GM19463 (cell line): ENCODE measurements around the gene IL3.
A peak's percentile ranks its signal among the peaks of the same experiment; 100 is the strongest.

Experiments
- ATAC-seq: cut with Tn5 transposase; IDR thresholded peaks from one replicate; pipeline ENCODE4 v1.9.1; 2021; ENCODE audit warnings: mild to moderate bottlenecking, moderate library complexity; ENCODE audit not compliant: unreplicated experiment

IL3 gene, protein sequence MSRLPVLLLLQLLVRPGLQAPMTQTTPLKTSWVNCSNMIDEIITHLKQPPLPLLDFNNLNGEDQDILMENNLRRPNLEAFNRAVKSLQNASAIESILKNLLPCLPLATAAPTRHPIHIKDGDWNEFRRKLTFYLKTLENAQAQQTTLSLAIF

DNA sequence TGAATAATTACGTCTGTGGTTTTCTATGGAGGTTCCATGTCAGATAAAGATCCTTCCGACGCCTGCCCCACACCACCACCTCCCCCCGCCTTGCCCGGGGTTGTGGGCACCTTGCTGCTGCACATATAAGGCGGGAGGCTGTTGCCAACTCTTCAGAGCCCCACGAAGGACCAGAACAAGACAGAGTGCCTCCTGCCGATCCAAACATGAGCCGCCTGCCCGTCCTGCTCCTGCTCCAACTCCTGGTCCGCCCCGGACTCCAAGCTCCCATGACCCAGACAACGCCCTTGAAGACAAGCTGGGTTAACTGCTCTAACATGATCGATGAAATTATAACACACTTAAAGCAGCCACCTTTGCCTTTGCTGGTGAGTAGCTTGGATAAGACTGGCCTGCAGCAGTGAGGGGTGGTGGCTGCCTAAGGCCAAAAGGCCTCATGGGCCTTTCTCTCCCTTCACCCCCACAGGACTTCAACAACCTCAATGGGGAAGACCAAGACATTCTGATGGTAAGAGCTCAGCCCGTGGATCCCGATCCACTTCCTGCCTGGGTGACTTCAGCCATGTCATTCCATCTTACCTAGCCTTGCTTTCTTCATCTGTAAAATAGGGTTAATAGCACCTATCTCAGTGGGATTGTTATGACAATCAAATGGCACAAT, at the start of gene IL3:
Gene IL3 (plus strand): TSS at position 155 of the 661 bp plus-strand sequence. CDS start 52 bp downstream, at position 207.
- ATAC-seq = no peak

GRCh38 chr5:132010989-132011621, 49.4 kb upstream of the IL3 start:
- ATAC-seq = no peak

DNA sequence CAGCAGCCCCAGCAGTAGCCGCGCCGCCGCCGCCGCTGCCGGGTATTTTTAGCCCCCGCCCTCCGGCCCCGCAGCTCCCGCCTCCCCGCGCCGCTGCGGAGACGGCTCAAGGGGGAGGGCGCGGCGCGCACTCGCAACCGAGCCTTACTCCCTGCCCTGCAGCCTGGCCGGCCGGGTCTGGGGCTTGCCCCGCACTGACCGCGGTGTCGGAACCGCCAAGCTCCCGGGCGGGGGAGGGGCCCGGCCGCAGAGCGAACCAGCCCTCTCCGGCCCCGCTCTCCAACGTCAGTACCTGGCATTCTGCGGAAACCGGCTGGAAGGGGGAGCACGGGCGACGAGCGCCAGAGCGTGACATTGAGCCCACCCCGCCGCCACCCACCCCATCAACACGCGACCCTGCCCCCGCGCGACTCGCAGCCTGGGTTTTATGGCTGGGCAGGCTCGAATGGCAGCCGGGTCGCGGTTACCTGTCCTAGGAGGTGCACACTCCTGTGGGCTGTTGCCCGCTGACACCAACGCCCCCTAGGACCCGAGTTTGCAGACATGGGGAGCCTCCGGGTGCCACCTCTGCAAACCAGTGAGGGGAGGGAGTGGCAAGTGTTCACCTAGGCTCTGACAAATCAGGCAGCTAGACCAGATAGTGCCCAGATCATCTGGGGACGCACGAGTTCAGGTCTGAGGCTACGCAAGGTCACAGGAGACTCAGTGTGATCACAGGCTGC, 48.7 kb upstream of the IL3 start, which contains the start of gene ACSL6:
Gene ACSL6 (minus strand): TSS at position 37 of the 722 bp plus-strand sequence. CDS start 105 bp downstream, outside the sequence.
- ATAC-seq = no peak

DNA sequence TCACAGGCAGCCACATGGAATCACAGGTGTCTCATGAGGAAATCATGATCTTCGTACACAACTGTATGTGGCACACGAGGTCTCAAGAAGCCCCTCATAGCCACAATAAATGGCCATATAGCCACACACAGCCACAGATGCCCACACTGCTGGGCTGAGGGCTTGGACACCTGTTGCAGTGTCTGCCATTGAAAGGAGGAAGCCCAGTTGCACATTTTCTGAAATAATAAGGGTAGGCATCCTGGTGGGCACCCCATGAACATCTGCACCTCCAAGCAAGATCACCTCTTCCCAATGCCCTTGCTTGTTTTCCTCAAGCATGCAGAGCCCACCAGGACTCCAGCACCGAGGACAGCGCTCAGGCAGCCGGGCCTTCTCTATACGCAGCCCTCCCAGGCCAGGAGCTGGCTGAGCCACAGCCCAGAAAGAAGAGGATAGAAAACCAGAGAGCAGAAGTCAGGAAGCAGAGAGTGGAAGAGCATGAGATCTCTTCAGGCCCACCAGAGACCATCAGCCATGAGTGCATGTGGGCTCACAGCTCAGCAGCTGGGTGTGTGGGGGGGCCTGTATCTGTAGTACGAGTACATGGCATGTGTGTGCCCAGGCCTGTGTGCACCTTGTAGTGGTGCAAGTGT, 48.0 kb upstream of the IL3 start:
- no peak for ATAC-seq

DNA sequence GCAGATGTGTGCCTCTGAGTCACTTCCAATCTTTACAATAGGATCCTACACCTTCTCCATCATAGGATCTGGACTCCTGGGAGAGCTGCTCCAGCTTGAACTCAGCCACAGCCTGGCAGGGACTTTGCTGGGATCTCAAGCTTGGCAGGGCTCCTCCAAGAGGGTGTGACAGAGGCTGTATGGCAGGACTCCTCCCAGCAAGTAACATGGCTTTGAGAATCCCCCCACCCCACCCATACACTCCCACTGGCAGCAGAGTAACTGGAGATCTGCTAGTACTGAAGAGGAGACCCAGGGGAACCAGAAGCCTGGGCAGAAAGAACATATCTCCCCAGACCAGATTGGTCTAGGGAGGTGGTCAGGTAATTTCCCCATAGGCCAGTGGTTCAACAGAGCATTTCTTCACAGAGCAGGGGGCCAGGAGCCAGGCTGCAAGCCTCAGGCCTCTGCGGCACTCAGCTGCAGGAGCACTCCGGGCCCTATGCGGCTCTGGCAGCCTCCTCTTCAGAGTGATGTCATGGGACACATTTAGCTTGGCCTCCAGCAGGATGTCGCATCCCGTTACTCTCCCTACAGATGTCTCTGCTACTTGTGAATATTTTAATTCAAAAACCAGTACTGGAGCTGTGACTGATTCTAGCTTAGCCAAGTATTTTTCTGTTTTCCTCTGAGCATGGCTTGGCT, 47.3 kb upstream of the IL3 start:
- ATAC-seq = no peak

- no peak for ATAC-seq
These were observed 46.7 kb upstream of the IL3 start for GRCh38 chr5:132013711-132014110.

DNA sequence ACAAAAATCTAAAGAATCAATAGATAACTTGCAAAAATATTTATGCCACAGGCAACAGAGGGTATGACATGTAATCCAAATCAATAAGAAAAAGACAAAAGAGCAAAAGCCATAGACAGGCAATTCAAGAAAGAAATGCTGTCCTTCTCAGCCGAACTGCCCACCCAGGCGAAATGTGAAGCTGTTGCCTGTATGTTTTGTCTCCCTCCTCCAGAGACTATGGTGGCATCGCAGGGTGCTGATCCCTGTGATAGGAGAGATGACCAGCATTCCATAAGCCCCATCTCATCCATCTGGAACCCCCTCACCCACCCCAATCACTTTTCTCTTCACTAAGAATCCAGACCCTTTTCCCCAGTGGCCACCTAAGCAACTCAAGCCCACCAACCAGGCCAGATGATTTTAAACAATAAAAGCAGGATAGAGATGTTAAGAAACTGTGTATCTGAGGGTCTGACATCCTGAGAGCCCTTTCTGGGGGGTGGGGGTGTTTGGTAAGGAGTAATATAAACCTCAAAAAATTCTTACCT, 43.7 kb upstream of the IL3 start:
- ATAC-seq = no peak

DNA sequence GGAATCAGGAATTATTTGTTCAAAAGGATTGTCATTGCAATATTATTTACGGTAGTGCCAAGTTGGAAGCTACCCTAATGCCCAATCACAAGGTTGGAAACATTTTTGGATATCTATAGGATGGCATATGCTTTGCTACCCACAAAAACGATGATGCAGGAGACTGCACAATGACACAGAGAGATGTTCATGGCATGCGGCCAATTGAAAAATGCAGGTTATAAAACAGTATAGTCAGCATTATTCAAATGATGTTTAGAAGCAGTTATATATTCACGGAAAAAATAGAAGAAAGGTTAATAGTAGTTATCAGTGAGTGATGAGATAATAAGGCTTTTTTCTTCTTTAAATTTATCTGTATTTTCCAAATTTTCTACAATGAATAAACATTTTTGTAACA, 43.1 kb upstream of the IL3 start:
- no peak for ATAC-seq

GRCh38 chr5:132017738-132018625, 42.5 kb upstream of the IL3 start:
- no peak for ATAC-seq

DNA sequence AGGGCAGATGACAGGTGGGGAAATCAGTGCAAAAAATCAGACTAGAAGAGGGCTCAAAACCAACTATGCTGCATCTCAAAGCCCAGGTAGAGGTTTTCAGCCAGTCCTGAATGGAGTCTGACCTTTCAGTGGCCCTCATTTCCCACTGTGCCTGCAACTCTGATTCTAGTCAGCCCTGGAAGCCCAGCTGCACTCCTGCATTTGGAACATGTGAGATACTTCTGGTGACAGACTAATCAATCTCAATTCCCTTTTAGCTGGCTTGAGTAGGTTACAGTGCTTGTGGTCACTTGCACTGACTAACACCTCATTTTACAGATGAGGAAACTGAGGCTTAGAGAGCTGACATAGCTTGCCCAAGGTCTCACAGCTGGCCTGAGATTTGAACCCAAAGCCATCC, 41.1 kb upstream of the IL3 start:
- ATAC-seq = no peak

GRCh38 chr5:132019857-132020555, 40.4 kb upstream of the IL3 start:
- ATAC-seq = peak; percentile 97

DNA sequence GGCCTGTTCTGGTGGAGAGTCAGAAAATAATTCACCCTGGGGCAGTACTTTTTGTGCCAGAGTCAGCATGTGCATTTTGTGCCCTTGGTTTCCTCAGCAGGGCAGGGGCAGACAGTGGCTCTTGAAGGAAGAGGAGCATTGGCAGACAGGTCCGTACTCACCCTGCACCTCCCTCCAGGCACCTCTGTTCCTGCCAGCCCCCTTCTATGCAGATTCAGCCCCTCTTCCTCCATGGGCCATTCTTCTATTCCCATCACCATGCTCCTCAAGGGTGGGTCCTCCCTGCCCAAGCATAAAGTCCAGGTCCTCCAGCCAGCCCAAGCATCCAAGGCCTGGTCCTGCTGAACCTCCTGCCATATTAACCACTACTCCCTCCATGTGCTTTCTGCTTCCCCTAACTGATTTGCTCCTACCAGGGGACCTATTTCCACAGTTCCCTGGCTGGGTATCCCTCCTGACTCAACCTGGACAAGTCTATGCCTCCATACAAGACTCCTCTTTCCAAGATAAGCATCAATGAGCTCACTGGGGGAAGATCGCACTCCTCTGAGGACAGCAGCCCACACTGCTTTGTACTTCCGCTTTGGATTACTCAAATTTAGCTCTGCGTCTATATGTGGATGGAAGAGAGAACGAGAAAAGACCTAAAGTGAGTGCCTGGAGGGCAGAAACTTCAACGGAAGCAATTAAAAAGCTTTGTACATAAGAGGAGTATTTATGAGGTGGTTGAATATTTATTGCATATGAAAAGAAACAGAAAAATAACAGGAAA, 39.7 kb upstream of the IL3 start:
- peak; percentile 12 for ATAC-seq

DNA sequence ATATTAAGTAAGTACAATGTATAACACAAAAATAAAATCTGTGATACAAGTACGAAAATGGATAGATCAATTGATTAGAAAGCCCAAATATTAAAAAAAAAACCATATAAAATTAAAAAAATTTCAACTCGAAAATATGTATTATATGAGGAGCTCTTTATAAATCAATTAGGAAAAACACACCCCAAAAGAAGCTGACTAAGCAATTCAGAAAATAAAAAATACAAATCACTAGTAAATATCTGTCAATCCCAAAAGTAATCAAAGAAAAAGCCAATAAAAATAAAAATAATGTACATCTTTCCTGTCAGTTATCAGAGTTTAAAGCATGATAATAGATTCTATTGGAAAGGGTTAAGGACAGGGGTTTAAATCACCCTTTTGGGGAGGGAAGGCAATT, 38.8 kb upstream of the IL3 start:
- no peak for ATAC-seq

DNA sequence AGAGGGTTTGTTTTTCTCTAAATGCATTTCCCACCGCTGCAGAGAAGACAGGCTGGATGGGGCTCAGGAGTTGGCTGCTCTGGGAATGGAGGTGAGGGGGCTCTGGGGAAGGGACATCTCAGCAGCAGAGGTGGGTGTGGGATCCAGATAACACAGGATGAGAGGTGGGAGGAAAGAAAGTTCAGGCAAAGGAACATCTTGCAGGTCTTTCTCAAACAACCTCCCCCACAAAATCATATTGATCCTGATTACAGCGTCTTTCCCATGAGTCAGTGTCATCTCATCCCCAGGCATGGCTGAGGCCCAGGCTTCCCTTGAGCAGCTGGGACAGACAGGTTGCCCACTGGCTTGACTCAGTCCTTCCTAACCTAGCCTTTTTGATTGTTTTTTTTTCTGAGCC, 37.7 kb upstream of the IL3 start:
- no peak for ATAC-seq

DNA sequence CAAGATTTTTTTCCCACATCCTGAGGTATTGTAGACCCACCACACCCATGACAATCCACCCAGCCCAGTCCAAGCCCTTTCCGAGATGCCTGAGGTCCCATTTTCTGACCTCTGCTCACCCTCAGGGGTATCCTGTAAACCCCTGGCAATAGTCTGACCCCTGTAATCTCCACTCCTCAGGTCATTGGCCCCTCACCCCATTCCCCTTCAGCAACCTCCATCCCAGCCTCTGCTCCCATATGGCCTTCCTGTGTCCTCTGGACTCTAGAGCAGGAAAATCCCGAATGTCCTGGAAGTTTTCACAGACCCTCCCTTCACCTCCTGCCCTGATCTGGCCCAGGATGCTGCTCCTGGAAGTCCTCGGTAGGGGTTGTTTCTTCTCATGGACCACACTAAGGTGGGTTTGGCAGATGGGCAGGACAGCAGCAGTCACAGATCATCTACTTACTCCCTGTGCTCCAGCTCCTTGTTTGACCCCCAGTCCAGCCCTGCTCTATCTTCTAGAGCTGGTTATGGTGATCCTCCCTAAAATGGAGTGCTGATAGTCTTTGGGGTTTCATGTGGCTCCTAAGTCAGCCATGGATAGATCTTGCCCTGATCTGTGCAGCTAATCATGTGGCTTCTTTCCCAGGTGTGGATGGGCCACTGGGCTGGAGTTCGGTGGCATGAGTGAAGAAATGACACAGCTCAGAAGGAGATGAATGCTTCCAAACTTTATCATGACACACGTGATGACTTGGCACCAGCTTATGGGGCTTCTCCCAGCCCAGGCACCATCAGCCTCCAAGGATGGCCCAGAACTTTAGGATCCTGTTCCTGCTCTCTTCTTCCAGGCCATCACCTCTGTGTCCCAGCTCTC, 37.0 kb upstream of the IL3 start:
- ATAC-seq = no peak

DNA sequence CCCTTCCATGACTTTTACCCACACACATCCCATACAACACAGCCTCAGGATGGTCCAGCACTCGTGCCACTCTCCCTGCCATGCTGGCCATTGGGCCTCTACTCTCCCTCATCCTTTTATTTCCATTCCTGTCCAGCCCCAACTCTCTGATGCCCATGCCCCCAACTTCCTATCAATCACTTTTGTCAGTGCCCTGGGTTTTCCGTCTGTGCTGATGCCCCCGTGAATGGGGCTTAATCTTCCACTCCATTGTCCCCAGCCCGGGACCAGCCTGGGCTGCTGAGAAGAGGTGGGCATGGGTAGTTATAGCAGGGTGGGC, 36.4 kb upstream of the IL3 start:
- no peak for ATAC-seq

DNA sequence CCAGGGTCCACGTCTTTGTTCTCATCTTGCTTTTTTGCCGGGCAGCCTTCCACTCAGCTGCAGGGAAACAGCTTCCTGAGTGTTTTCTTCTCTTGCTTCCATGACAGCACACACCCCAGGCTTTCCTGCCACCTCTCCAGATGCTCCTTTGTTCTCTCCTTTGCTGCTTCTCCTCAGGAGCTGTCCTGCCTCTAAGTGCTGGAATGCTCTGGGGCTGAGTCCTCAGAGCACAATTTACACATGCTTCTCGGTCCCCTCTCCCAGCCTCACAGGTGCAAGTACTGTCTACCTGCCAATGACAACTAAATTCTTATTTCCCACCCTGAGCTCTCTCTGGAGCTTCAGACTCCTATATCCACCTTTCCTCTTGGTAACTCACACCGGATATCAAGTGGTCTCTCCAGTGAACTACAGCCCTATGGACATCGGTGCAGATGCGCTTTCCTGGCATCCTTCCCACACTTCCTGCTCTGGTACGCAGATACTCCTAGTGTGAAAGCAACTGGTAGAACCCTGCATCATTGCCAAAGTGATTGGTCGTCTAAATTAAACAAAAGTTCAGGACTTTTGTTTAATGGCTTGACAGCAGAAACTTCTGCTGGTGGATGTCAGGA, 35.6 kb upstream of the IL3 start:
- no peak for ATAC-seq
